Natural killer cell treated with Interleukin-12 subunit alpha and Interleukin-12 subunit beta and Interleukin-15 and Interleukin-18, amount 100 ng/mL, for 72 hours (primary cell): Measurements from ENCODE around the gene NRTN. TPM values are rescaled to one million over a fixed set of nuclear protein-coding genes. Genes with fewer than 3 reads are reported as not detected.

ENCODE experiments used
- ATAC-seq, 2 donors: fragments of 150-1000 bp; cut with Tn5 transposase in 1 of 2; sonication (Bioruptor Pico), chemical (Tn5 transposase) in 1 of 2; 2 replicates each; pipeline ENCODE4 v1.10.0; 2021
- DNase-seq: peaks from one replicate; pipeline ENCODE4 v3.0.0; 2022; ENCODE audit warnings: low spot score
- H3K27ac Mint-ChIP-seq, 2 donors: 1 replicate in 1 of 2; 2 replicates in 1 of 2; pipeline ENCODE4 v1.8.0; 2022; ENCODE audit warnings: mixed read lengths in 2 of 2, mild to moderate bottlenecking in 1 of 2, moderate library complexity in 1 of 2
- H3K27me3 Mint-ChIP-seq, 2 donors: 1 replicate in 1 of 2; 2 replicates in 1 of 2; pipeline ENCODE4 v1.8.0; 2022; ENCODE audit warnings: mixed read lengths in 2 of 2
- H3K36me3 Mint-ChIP-seq: one replicate; pipeline ENCODE4 v1.8.0; 2022; ENCODE audit warnings: mixed read lengths
- H3K4me1 Mint-ChIP-seq, 2 donors: 1 replicate in 1 of 2; 2 replicates in 1 of 2; pipeline ENCODE4 v1.8.0; 2022; ENCODE audit warnings: low read depth in 2 of 2, mixed read lengths in 2 of 2, mild to moderate bottlenecking in 1 of 2
- H3K4me3 Mint-ChIP-seq: one replicate; pipeline ENCODE4 v1.8.0; 2022; ENCODE audit warnings: mixed read lengths
- H3K9me3 Mint-ChIP-seq: 2 replicates; pipeline ENCODE4 v1.8.0; 2022; ENCODE audit warnings: mixed read lengths
- total RNA-seq, 2 donors: library from RNA; stranded (reverse); gene quantifications; one replicate each; pipeline ENCODE4 v1.2.3, GENCODE V29; 2022

Gene NRTN
- total RNA-seq, 2 donors from 2014 or later, result not detected

- ATAC-seq, result peak in 1 of 2 donors; percentile 2
- Mint-ChIP-seq H3K36me3 (no peaks in the 10 kb centered on the region), H3K4me1 (peaks cover 0 to 2% of the 10 kb centered on the region in 2 donors), H3K4me3 (no peak within 1 kb of the TSS), H3K27me3 (no peaks in the 10 kb centered on the region), H3K9me3 (no peaks in the 10 kb centered on the region), H3K27ac (no peak within 1 kb of the TSS)
- no peak for DNase-seq
These were observed 20.2 kb upstream of the NRTN start, which contains the start of gene PRR22 for GRCh38 chr19:5784581-5785147. Gene PRR22 (minus strand): TSS chr19:5784746. CDS start chr19:5784660, 86 bp downstream.

GRCh38 chr19:5785423-5785822 lies 19.4 kb upstream of the NRTN start:
- DNase-seq (no peak), ATAC-seq (no peak)
- Mint-ChIP-seq H3K9me3 (no peaks in the 10 kb centered on the region), H3K36me3 (peaks cover 5% of the 10 kb centered on the region), H3K27me3 (no peaks in the 10 kb centered on the region), H3K4me1 (peaks cover 5 to 7% of the 10 kb centered on the region in 2 donors), H3K4me3 (no peak overlapping the region), H3K27ac (no peak overlapping the region)

GRCh38 chr19:5786593-5787408 lies 18.1 kb upstream of the NRTN start:
- no peaks in the 10 kb centered on the region for H3K27me3 Mint-ChIP-seq
- H3K36me3 Mint-ChIP-seq, result peaks cover 6% of the 10 kb centered on the region
- H3K4me1 Mint-ChIP-seq, result peaks cover 11 to 13% of the 10 kb centered on the region in 2 donors
- DNase-seq (no peak), ATAC-seq (no peak)
- H3K4me3 Mint-ChIP-seq, result no peak overlapping the region
- H3K27ac Mint-ChIP-seq, result no peak overlapping the region
- no peaks in the 10 kb centered on the region for H3K9me3 Mint-ChIP-seq

GRCh38 chr19:5787409-5788182 lies 17.3 kb upstream of the NRTN start:
- ATAC-seq, result no peak
- Mint-ChIP-seq H3K27me3 (no peaks in the 10 kb centered on the region), H3K9me3 (no peaks in the 10 kb centered on the region), H3K4me3 (no peak overlapping the region), H3K27ac (no peak overlapping the region), H3K36me3 (peaks cover 6% of the 10 kb centered on the region), H3K4me1 (peaks cover 11 to 13% of the 10 kb centered on the region in 2 donors)
- DNase-seq, result peak; percentile 61

GRCh38 chr19:5788422-5788821 lies 16.4 kb upstream of the NRTN start:
- peaks cover 0 to 4% of the 10 kb centered on the region in 2 donors for H3K27me3 Mint-ChIP-seq
- no peak for ATAC-seq
- H3K4me3 Mint-ChIP-seq, result no peak overlapping the region
- peaks cover 11 to 13% of the 10 kb centered on the region in 2 donors for H3K4me1 Mint-ChIP-seq
- no peak for DNase-seq
- H3K27ac Mint-ChIP-seq, result peak overlapping the region in 1 of 2 donors; percentile 45
- H3K36me3 Mint-ChIP-seq, result peaks cover 6% of the 10 kb centered on the region
- H3K9me3 Mint-ChIP-seq, result no peaks in the 10 kb centered on the region

- Mint-ChIP-seq H3K4me1 (peaks cover 11 to 13% of the 10 kb centered on the region in 2 donors), H3K9me3 (no peaks in the 10 kb centered on the region), H3K27me3 (peaks cover 0 to 4% of the 10 kb centered on the region in 2 donors), H3K4me3 (peak overlapping the region; percentile 96), H3K36me3 (peaks cover 6% of the 10 kb centered on the region), H3K27ac (peak overlapping the region in 1 of 2 donors; percentile 100)
- no peak for DNase-seq
- no peak for ATAC-seq
These were observed 15.5 kb upstream of the NRTN start for GRCh38 chr19:5789351-5789761.

GRCh38 chr19:5789886-5790558 lies 14.8 kb upstream of the NRTN start:
- Mint-ChIP-seq H3K4me3 (peak overlapping the region; percentile 96), H3K27me3 (peaks cover 0 to 4% of the 10 kb centered on the region in 2 donors), H3K36me3 (peaks cover 6% of the 10 kb centered on the region), H3K9me3 (no peaks in the 10 kb centered on the region), H3K4me1 (peaks cover 11 to 13% of the 10 kb centered on the region in 2 donors), H3K27ac (peak overlapping the region; percentile 99 to 100)
- ATAC-seq (no peak), DNase-seq (no peak)

GRCh38 chr19:5790559-5791520 lies 14.0 kb upstream of the NRTN start, which contains the start of gene DUS3L:
Gene DUS3L (minus strand): TSS chr19:5791163. CDS start chr19:5791141, 22 bp downstream.
- Mint-ChIP-seq H3K36me3 (peaks cover 6% of the 10 kb centered on the region), H3K4me3 (peak within 1 kb of the TSS; percentile 96), H3K9me3 (no peaks in the 10 kb centered on the region), H3K27me3 (peaks cover 0 to 4% of the 10 kb centered on the region in 2 donors), H3K4me1 (peaks cover 11 to 13% of the 10 kb centered on the region in 2 donors), H3K27ac (peak within 1 kb of the TSS; percentile 99 to 100)
- ATAC-seq (peak; percentile 98), DNase-seq (peak; percentile 97)

- Mint-ChIP-seq H3K36me3 (peaks cover 6% of the 10 kb centered on the region), H3K4me1 (peaks cover 11% of the 10 kb centered on the region in 2 donors), H3K4me3 (no peak overlapping the region), H3K9me3 (no peaks in the 10 kb centered on the region), H3K27me3 (peaks cover 0 to 4% of the 10 kb centered on the region in 2 donors), H3K27ac (no peak overlapping the region)
- ATAC-seq (no peak), DNase-seq (no peak)
These were observed 12.6 kb upstream of the NRTN start for GRCh38 chr19:5792224-5792623.

GRCh38 chr19:5793188-5793587 lies 11.7 kb upstream of the NRTN start:
- ATAC-seq, result no peak
- no peak overlapping the region for H3K27ac Mint-ChIP-seq
- H3K36me3 Mint-ChIP-seq, result peaks cover 6% of the 10 kb centered on the region
- H3K4me1 Mint-ChIP-seq, result peaks cover 11% of the 10 kb centered on the region in 2 donors
- H3K27me3 Mint-ChIP-seq, result peaks cover 0 to 4% of the 10 kb centered on the region in 2 donors
- H3K4me3 Mint-ChIP-seq, result no peak overlapping the region
- no peak for DNase-seq
- H3K9me3 Mint-ChIP-seq, result no peaks in the 10 kb centered on the region

GRCh38 chr19:5795382-5795919 lies 9.4 kb upstream of the NRTN start:
- Mint-ChIP-seq H3K27me3 (peaks cover 12 to 13% of the 10 kb centered on the region in 2 donors), H3K4me1 (peaks cover 6% of the 10 kb centered on the region in 2 donors)
- no peak for DNase-seq

GRCh38 chr19:5798244-5798643 lies 6.6 kb upstream of the NRTN start:
- peaks cover 20 to 26% of the 10 kb centered on the region in 2 donors for H3K27me3 Mint-ChIP-seq
- H3K27ac Mint-ChIP-seq, result no peak overlapping the region
- DNase-seq (no peak), ATAC-seq (no peak)
- H3K36me3 Mint-ChIP-seq, result no peaks in the 10 kb centered on the region
- no peaks in the 10 kb centered on the region for H3K9me3 Mint-ChIP-seq
- H3K4me3 Mint-ChIP-seq, result no peak overlapping the region
- peaks cover 4 to 6% of the 10 kb centered on the region in 2 donors for H3K4me1 Mint-ChIP-seq

More at GRCh38 chr19:5795382-5795919, 9.4 kb upstream of the NRTN start:
- Mint-ChIP-seq H3K27ac (no peak overlapping the region), H3K9me3 (no peaks in the 10 kb centered on the region), H3K4me3 (no peak overlapping the region), H3K36me3 (peaks cover under 1% of the 10 kb centered on the region)
- no peak for ATAC-seq
